GM19324 (cell line): ENCODE data around the gene REST.
A peak's percentile ranks its signal among the peaks of the same experiment; 100 is the strongest.

Experiments used
- ATAC-seq: cut with Tn5 transposase; IDR thresholded peaks from one replicate; pipeline ENCODE4 v1.9.1; 2021; ENCODE audit warnings: mild to moderate bottlenecking, moderate library complexity; ENCODE audit not compliant: unreplicated experiment, low FRiP score

REST gene

DNA sequence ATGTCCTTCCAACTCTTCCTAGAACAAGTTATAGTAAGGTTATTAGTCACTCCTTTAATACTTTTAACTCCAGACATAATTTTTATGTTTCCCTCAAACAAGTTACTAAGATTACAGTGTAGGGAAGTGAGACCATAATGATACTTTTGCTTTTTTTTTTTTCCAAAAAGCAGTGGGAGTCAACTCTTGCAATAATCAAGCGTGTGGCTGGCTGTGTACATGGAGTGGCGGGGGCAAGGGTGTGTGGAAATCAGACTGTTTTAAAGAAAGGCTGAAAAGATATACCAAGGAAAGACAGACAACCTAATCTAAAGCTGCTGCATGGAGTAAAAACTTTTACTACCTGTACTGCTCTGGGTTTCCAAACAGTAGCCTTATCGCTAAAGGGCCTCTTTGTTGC is 65.6 kb downstream of the REST start:
- no peak for ATAC-seq

DNA sequence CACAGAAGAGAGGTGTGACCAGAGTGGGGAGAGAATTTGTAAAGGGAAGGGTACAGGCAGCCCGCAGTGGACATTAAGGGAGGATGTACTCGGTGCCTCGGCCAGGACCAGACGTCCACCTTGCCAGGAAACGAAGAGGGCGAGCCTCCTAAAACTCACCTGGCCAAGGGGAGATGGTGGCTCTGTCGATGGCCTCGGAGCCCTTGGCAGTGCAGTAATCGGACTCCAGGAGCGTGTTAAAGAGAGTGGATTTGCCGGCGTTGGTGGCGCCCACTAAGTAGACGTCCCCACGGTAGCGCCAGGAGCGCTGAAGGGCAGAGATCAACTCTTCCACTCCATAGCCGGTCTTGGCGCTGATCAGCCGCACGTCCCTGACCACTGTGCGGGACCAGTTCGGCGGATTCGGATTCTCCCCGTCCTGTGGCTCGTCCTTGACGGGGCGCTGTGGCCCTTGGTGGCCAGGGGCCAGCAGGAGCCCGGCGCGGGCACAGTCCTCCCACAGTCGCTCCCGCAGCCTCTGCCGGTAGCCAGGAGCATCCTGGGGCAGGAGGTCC is 68.7 kb downstream of the REST start:
- no peak for ATAC-seq

DNA sequence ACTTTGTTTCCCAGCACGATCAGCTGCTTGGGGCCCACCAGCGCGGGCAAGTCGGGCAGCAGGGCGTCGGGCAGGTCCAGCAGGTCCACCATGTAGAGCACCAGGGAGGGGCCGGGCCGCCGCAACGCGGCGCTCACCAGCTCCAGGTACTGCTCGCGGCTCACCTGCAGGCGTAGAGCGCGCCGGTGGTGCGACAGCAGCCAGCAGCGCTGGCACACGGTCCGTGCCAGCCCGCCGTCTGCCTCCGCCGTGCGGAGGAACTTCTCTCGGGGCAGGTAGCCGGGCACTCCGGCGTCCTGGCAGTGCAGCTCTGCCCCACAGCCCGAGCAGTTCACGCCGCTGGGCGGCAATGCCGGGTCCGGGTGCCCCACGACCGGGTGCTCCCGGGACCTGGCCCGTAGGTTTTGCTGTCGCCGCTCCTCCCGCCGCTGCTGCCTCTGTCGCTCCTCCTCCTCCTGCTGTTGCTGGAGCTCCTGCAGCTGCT is 69.2 kb downstream of the REST start:
- peak; percentile 38 for ATAC-seq

DNA sequence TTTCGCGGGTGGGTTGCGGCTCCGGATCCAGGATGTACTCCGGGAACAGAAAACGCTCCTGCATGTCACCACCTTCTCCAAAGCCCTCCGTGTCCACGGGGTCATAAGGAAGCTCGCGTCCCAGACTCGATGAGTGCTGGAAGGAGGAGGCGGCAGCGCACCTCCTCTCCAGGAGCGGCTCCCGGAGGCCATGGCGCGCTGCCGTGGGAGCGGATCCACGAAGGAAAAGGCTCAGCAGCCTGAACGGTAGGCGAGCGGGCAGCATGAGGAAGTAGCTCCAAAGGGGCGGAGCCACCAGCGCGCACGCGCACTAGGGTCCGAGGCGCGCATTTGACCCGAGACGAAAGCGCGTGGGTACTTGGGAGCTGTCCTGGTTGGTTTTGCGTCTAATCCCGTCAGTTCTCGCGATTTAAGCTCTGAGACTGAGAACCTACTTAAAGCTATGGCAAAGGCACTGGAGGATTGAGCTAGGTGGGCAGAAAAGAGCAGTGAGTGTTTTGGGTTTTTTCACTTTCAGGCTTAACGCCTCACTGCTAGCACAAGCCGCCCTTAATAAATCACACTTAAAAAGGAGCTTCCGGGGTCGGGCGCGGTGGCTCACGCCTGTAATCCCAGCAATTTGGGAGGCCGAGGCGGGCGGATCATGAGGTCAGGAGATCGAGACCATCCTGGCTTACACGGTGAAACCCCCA is 69.8 kb downstream of the REST start, which contains the start of gene NOA1:
Gene NOA1, minus strand, starts transcription at position 286 of the 692 bp plus-strand sequence. Its CDS starts 21 bp downstream, at position 265.
- peak; percentile 84 for ATAC-seq

DNA sequence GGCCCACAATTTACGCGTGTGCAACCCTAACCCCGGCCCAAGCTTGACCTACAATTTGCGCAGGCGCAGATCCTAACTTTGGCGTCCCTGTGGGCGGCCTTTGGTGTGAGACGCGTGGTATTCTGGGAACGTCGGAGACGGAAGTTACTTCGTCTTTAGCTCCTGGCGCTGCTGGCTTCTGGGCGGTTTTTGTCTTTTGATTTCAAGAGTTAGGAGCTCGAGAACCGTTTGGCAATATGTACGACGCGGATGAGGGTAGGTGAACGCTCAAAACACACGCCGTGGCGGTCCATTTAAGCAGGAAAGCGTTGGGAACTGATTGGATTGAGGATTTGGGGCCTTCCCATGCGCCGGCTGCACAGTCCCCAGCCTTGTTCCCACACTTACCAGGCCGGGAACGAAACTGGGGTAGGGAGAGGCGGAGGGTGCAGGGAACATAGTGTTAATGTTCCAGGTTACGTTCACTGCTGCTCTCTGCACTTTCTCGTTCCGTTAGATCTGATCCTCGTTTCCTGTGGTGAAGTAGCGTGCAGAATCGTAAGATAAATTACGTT is 71.1 kb downstream of the REST start, which contains the start of gene POLR2B:
Gene POLR2B, plus strand, starts transcription at position 147 of the 554 bp plus-strand sequence. Its CDS starts 90 bp downstream, at position 237.
- ATAC-seq: peak; percentile 52

DNA sequence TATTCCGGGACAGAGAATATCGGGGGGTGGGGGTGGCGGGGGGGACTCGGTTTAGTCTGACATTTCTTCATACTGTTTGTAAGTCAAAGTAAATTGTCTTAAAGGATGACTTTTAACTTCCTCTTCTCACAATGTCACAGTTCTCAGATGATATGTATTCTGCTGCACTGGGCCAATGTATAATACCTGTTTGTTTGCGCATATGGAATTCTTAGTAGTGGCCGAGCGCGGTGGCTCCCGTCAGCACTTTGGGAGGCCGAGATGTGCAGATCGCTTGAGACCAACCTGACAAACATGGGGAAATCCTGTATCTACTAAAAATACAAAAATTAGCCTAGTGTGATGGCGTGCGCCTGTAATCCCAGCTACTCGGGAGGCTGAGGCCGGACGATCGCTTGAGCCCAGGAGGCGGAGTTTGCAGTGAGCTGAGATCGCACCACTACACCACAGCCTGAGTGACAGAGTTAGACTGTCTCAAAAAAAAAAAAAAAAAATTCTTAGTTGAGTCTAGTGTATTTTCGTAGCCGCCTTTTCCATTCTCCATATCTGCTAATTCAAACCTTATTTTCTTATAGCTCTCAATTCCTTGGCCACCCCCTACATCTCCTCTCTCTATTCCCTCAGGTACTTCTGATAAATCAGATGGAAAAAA is 71.8 kb downstream of the REST start:
- no peak for ATAC-seq

DNA sequence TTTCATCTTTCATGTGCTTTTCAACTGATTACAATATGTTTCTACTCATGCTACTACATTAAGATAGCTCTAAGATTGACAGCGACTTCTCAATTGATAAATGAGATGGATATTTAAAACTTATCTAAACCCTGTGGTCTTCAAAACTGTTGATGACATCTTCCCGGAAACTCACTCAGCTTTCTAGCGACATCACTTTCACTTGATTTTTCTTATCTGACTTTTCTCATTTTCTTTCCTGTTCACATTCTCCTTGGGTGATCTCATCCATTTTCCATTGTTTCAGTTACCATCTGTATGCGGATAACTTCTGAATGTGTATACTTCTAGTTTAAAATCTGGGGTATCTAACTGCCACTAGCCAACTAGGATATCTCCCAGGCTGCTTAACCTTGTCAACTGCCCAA is 74.1 kb downstream of the REST start:
- no peak for ATAC-seq

DNA sequence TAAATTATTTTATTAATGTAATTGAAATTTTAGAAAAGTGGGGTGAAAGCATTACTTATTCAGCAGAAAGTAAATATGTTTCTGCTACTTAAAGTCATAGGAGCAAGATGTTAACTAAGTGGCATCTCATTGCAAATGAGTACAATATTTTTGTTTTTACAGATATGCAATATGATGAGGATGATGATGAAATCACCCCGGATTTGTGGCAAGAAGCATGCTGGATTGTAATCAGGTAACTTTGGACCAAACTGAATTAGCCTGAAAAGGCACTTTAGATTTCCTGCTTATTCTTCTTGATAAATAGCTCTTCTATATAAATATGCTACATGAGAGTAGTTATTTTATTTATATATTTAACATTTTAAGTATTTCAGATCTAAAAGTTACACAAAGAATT is 78.5 kb downstream of the REST start:
- ATAC-seq: no peak

DNA sequence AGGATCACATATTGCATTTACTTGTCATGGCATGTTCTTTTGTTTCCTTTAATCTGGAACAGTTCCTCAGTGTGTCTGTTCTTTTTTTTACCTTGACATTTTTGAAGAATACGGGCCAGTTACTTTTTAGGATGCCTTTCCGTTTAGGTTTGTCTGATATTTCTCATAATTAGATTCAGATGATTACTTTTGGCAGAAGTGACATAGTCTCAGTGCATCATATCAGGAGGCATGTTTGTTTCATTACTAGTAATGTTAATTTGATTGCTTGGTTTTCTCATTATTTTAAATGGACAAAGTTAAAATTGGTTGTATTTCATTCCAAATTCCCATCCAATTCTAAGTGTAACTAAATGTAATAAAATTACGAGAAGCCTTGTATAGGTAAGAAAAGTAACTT is 79.3 kb downstream of the REST start:
- no peak for ATAC-seq

DNA sequence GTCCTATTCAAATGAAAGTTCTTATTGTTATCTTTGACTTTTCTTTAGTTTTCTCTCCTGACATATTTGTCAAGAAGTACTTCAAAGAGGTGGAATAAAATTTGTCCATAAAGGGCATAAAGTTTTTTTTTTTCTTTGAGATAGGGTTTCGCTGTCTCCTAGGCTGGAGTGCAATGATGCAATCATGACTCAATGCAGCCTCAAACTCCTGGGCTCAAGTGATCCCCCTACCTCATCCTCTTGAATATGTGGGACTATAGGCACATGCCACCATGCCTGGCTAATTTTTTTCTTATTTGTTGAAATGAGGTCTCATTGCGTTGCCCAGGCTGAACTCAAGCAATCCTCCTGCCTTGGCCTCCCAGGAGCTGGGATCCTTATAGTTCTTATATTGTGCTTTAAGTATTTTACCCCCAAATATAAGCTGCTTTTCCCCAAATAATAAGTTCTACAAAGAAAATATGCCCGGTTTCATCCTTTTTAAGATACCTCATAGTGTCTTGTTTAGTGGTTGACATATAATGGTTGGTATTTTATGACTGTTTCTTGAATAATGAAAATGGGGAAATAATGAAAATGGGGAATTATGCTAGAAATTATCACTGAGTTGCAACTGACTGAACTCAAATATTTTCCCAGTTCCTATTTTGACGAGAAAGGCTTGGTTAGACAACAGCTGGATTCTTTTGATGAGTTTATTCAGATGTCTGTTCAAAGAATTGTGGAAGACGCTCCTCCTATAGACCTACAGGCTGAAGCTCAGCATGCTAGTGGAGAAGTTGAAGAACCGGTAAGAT is 82.6 kb downstream of the REST start:
- ATAC-seq: no peak

DNA sequence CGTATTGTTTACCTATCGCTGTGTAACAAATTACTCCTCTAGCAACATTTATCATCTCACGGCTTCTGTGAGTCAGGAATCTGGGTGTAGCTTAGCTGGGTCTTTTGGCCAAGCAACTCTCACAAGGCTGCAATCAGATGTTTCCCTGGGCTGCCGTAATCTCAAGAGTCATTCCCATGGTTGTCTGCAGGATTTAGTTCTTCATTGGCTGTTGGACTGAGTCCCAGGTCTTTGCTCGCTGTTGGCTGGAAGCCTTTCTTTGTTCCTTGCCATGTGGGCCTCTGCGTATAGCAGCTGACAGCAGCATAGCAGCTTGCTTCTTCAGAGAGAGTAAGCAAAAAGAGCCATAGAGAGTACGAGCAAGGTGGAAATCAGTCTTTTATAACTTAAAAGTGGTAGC is 87.8 kb downstream of the REST start:
- no peak for ATAC-seq

DNA sequence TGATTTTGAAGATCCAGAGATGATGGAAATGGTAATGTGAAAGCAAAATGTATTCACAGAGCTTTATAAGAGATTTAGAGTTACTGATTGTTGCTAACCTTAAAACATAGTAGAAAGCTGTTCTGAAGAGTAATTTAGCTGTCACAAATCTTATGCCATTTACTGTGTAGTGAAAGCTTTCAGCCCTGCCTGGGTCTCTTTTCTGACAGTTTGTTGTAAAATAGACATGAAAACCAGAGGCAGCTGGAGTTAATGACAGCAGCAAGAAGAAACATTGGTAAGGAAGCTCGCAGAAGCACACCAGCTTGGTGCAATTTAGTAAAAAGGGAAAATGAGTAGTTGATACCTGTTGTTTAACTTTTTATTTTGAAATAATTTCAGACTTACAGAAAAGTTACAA is 92.1 kb downstream of the REST start:
- ATAC-seq: no peak

DNA sequence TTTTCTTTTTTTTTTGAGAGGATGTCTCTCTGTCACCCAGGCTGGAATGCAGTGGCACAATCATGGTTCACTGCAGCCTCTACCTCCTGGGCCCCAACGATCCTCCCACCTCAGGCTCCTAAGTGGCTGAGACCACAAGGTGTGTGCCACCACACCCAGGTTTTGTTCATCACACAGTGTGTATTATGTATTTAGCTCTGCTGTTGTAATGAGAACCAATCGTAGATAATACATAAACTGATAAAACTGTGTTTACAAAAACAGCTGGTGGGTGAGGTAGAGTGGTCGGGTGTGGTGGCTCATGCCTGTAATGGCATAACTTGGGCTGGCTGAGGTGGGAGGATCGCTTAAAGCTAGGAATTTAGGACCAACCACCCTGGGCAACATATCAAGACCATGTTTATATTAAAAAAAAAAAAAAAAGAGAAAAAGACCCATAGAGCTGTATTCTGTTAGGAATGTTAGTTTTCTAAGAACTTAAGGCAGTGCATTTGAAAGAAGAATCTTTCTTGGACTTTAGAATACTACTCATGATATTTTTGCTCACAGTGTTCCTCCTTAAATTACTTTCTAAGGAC is 105.9 kb downstream of the REST start:
- no peak for ATAC-seq
